IPS-NIHi7 (cell line): Measurements from ENCODE around the gene PFKFB3.

ENCODE experiments used
- DNase-seq: peaks from one replicate; pipeline ENCODE4 v3.0.0; 2012; ENCODE audit warnings: mixed read lengths; ENCODE audit errors: extremely low spot score

PFKFB3 gene

DNA sequence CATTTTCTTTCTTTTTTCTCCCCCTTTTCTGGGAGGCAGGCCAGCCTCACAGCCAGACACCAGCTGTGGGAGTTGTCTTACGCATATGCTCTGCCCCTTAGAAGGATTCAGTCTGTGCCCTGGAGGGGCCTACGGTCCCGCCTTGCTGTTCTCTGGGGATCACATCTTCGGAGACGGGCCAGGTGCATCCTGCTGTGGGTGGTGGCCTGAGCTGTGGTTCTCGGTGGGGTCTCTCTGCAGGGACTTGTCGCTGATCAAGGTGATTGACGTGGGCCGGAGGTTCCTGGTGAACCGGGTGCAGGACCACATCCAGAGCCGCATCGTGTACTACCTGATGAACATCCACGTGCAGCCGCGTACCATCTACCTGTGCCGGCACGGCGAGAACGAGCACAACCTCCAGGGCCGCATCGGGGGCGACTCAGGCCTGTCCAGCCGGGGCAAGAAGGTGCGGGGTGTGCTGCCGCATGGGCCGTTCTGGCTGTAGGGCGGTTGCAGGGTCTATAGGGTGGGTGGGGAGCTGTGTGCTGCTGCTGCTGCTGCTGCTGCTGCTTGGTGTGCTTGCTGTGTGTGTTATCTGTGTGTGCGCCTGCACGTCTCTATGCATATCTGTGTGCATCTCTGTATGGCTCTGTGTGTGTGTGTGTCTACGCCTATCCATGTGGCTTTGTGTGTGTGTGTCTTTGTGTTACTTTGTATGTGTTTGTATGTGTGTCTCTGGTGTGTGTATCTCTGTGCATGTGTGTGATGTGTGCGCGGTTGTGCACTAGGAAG is 17.9 kb downstream of the PFKFB3 start:
- no peak for DNase-seq

DNA sequence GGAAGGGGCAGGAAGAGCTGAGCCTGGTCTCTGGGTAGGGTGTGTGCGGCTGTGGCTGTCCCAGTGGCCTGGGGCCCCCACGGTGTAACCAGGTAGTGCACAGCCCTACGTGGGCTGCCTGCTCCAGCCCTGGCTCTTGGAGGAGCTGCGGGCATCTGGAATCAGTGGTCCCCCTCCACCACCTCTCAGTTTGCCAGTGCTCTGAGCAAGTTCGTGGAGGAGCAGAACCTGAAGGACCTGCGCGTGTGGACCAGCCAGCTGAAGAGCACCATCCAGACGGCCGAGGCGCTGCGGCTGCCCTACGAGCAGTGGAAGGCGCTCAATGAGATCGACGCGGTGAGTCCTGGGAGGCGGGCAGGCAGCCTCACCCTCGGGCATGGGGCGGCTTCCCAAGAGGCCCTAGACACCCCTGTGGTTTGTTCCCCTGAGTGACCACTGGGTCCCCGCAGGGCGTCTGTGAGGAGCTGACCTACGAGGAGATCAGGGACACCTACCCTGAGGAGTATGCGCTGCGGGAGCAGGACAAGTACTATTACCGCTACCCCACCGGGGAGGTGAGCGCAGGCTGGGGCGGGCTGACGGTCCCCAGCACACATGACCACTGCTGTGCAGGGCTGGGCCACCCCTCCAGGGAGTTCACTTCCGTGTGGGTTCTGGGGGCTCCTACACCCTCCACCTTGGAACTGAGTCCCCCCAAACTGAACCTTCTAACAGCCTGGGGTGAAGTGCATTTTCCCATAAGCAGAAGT is 18.6 kb downstream of the PFKFB3 start:
- no peak for DNase-seq

DNA sequence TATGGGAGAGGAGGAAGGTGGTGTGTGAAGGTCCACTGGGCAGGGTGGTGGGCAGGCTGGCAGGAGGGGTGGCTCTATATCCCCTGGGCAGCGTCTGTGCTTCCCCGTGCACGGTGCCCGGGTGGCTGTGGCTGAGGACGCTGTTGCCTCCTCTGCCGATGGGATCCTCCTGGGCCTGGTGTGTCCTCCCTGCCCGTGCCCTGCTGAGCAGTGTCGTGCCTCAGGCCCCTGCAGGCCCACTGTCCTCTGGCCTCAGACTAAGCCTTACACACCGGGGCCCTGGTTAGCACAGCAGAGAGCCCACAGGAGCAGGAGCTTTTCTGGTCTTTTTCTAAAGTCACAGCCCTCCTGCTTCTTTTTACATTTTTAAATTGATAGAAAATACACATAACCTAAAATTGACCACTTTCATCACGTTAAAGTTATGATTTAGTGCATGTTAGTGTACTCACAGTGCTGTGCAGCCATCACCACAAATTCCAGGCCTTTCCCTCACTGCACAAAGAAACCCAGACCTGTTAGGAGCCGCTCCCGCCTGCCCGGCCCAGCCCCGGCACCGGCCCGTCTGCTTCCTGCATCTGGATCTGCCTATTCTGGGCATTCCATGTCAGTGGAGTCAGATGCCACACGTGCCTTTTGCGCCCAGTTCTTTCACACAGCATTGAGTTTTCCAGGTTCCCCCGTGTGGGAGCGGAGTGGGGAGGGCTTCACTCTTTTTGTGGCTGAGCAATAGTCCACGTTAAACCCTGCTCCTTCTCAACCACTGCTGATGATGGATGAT is 19.4 kb downstream of the PFKFB3 start:
- DNase-seq = no peak

DNA sequence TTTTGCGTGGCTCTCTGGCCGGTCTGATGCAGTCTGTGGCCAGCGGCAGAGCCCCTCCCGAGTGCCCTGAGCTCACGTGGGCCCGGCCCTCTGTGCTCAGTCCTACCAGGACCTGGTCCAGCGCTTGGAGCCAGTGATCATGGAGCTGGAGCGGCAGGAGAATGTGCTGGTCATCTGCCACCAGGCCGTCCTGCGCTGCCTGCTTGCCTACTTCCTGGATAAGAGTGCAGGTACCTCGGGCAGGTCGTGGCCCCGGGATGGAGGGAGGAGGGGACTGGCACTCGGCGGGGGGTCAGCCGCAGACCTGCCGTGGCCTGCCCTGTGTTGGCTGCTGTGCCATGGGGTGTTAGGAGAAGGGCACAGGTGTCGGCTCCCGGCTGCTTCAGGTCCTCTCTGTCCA is 20.0 kb downstream of the PFKFB3 start:
- no peak for DNase-seq

DNA sequence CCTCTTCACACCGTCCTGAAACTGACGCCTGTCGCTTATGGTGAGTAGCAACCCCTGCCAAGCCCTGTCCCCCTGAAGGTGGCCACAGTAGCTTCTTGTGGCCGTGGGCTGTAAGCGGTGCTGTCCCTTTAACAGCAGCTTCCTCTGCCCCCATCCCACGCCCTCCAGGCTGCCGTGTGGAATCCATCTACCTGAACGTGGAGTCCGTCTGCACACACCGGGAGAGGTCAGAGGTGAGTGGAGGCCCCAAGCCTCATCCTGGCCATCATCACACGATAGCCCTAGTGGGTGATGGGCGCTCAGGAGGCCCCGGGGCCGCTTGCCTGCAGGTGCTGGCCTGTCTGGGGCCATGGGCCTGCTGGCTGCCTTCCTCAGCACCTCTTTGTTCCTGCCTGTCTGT is 21.2 kb downstream of the PFKFB3 start:
- DNase-seq = no peak

DNA sequence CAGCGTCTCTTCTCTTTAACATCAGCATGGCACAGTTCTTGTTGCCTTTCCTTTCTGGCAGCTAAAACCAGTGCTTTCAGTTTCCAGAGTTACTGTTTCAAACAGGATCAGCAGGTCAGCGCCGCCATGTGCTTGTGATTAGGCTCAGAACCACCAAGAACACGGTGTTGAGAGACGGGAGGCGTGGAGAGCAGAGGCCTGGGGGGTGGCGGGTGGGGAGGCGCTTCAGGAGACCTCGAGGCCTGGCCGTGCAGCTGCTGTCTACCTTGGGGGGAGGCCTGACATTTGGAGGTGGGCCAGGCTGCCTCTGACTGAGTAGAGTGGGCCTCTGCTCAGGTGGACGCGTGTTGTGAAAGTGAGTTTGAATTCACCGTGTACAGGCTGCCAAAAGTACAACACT is 22.0 kb downstream of the PFKFB3 start:
- no peak for DNase-seq

DNA sequence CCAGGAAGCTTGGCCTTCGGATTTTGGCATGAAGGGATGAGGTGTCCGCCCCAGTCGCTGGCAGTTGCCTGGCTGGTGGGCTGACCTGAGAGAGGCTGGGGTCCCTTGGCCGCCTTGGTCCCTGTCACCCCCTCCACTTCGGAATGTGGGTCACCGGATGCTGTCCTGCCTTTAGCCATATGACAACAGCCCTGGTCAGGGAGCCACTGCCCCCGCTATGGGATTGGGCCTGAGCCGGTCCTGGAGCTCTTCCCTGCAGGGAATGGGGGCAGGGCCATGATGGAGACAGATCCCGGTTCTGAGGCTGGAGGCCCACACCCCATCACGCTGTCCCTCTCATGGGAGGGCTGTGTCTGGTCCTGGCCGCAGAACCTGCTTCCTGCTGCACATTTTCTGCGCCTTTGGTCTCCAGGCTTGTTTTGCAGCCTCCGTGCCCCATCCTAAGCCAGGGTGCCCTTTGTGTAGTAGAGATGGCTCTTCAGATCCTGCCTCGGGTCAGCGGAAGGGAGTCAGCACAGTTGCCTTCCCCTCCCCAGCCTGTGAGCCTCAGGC is 22.6 kb downstream of the PFKFB3 start:
- no peak for DNase-seq

DNA sequence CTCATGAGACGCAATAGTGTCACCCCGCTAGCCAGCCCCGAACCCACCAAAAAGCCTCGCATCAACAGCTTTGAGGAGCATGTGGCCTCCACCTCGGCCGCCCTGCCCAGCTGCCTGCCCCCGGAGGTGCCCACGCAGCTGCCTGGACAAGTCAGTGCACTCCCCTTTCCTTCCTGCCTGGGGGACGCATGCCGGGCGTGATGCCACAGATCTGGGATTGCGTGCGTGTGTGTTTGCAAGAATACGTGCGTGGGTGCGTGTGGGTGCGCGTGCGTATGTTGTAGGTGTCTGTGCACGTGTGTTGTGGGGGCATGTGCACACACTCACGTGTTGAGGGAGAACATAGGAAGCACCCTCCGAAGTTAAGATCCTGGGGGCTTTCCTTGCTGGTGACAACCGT is 23.5 kb downstream of the PFKFB3 start:
- DNase-seq = no peak

DNA sequence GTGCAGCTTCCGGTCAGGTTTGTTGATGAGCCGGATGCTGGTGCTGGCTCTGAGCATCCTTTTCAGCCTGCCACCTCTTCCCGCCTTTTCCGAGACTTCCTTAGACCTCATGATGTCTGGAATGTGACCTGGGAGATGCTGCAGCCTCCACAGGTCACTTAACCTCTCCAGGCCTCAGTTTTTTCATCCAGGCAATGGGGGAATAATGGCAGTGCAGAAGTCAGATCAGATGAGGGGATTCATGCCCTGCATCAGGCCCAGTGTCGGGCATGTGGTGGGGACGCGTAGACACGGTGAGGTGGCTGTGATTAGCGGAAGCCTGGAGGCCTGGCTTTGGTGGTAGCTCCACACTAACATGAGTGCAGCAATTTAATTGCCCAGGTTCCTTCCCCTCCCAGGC is 24.6 kb downstream of the PFKFB3 start:
- no peak for DNase-seq

DNA sequence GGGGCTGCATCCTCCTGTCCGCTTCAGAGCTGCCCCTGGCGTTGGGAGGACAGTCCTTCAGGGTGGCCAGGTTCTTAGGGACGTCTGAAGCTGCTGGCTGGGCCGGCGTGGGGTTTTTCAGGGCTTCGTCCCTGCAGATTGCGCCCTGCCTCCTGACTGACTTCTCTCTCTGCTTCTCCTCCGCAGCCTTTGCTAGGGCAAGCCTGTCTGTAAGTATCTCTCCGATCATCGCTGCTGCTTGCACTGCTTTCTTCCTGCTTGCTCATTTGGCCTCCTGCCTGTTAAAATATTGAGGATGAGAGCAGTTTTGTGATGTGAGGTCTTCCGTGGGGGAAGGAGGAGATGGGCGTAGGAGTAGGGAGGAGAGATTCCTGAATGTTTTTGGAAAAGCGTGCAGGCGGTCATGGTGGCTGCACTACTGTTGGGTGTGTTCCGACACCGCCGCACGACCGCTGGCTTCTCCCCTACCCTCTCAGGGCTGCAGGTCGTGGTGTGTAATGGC is 25.3 kb downstream of the PFKFB3 start:
- no peak for DNase-seq

DNA sequence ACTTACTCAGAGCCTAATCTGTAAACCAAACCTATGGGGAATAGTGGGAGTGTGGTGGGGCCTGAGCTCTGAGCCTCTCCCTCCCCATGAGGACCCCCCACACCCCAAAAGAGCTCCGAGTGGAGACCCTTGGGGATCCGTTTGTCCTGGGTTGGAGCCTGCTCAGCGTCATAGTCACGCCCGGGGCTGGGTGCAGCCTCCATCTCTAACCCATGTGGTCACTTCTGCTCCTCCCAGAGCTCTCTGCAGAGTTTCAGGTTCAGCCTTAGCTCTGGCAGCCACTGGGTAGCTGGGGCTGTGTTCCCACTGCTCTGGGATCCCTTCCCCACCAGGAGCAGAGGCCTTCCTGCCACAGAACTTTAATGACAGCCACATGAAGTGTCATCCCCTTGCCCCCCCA is 25.9 kb downstream of the PFKFB3 start:
- DNase-seq = no peak

DNA sequence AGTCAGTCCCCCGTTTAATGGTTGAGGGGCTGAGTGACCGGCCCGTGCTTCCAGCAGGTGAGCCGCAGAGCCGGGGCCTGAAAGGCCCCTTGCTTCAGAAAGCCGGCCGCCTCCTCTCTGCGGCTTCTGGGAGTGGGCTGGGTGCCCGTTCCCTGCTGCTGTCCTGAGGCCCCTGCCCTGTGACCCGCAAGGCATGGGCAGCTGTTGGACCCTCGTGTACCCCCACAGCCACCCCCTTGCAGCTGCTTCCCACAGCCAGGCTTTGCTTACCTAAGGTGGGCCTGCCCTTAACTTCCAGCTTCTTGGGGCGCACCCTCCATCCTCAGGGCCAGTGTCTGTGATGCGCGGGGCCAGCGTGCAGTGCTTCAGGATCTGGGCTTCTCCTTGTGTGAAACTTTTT is 26.6 kb downstream of the PFKFB3 start:
- no peak for DNase-seq

DNA sequence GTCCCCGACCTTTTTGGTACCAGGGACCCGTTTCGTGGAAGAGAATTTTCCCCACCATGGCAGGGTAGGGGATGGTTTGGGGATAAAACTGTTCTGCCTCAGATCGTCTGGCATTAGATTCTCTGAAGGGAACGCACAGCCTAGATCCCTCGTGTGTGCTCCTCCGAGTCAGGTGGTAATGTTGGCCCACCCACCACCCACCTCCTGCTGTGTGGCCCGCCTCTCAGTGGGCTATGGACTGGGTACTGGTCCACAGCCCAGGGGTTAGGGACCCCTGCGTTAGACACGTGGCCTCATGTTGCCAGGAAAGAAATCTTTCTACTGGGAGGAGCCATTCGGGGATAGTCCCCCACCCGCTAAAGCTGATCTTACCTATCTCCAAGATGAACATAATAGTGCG is 27.0 kb downstream of the PFKFB3 start:
- DNase-seq = no peak

DNA sequence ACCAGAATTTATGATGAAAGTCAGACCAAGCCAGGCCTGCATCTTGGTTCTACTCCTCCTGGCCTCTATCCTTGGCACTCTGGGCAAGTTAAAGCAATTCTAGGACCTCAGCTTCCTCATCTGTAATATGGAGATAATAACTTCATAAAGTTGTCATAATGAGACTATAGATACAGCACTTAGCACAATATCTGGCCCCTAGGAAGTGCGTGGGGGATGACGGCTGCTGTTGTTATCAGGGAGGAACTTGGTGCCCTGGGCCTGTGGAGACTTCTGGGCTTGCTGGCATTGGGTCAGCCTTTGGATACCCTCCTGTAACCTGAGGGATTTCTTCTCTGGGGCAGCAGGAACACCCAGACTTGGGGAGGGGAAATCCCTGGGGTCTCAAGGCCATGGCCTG is 27.6 kb downstream of the PFKFB3 start:
- no peak for DNase-seq

DNA sequence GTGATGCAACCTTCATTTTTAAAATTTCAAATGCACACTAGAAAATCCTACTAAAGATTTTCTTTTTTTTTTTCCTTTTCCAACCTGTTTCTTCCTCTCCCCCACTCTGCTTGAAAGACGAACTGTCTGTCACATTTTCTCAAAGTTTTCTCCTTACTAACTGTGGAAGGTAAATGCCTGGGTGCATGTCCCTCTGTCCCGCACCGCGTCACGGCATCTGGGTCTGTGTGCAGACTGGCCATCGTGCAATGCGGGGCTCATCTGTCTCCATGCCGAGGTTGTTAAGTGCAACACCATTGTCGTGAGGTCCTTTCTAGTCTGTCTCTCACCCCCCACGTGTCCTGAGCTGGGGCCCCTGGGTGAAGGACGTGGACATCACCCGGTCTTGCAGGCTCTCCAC is 28.4 kb downstream of the PFKFB3 start:
- DNase-seq = no peak

DNA sequence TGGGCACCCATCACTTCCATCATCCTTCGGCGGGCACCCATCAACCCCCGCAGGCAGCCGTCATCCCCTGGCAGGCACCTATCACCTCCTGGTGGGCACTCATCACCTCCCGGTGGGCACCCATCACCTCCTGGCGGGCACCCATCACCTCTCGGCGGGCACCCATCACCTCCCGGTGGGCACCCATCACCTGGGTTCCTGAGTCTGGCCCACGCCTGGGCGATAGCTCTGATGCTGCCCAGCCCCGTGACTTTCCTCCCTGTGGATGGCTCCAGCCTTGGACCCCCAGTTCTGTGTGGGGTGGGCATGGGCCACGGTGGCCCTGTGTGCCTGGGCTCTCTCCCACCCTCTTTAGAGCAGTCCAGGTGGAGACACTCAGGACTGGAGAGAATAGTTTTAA is 29.0 kb downstream of the PFKFB3 start:
- no peak for DNase-seq

DNA sequence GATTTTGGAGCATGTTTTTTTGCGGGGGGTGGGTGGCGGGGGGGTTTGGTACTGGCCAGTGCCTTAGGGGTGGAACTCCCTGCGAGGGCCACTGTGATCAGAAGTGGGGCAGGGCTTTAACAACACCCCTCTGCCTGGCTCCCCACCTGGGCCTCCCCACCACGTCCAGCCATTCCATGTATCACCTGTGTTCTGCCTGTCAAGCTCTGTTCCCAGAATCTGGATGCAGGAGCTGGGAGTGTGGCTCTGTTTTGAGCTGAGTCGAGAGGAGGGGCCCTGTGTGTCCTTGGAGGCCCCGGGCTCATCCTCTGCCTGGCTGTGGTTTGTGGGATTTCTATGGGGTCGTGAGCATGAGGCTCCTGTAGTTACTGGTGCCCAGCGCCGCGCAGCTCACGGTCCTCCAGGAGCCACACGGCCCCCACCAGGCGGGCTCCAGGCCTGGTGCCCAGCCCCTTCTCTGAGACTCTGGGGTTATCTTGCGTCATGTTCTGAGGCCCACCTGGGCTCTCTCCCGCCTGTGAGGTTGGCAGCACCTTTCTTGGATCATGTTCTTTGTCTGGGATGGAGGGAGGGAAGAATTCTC is 29.6 kb downstream of the PFKFB3 start:
- no peak for DNase-seq

DNA sequence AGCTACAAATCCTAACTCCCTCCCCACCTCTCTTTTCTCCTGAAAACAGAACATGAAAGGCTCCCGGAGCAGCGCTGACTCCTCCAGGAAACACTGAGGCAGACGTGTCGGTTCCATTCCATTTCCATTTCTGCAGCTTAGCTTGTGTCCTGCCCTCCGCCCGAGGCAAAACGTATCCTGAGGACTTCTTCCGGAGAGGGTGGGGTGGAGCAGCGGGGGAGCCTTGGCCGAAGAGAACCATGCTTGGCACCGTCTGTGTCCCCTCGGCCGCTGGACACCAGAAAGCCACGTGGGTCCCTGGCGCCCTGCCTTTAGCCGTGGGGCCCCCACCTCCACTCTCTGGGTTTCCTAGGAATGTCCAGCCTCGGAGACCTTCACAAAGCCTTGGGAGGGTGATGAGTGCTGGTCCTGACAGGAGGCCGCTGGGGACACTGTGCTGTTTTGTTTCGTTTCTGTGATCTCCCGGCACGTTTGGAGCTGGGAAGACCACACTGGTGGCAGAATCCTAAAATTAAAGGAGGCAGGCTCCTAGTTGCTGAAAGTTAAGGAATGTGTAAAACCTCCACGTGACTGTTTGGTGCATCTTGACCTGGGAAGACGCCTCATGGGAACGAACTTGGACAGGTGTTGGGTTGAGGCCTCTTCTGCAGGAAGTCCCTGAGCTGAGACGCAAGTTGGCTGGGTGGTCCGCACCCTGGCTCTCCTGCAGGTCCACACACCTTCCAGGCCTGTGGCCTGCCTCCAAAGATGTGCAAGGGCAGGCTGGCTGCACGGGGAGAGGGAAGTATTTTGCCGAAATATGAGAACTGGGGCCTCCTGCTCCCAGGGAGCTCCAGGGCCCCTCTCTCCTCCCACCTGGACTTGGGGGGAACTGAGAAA is 30.4 kb downstream of the PFKFB3 start:
- no peak for DNase-seq

DNA sequence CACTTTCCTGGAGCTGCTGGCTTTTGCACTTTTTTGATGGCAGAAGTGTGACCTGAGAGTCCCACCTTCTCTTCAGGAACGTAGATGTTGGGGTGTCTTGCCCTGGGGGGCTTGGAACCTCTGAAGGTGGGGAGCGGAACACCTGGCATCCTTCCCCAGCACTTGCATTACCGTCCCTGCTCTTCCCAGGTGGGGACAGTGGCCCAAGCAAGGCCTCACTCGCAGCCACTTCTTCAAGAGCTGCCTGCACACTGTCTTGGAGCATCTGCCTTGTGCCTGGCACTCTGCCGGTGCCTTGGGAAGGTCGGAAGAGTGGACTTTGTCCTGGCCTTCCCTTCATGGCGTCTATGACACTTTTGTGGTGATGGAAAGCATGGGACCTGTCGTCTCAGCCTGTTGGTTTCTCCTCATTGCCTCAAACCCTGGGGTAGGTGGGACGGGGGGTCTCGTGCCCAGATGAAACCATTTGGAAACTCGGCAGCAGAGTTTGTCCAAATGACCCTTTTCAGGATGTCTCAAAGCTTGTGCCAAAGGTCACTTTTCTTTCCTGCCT is 31.1 kb downstream of the PFKFB3 start:
- no peak for DNase-seq

DNA sequence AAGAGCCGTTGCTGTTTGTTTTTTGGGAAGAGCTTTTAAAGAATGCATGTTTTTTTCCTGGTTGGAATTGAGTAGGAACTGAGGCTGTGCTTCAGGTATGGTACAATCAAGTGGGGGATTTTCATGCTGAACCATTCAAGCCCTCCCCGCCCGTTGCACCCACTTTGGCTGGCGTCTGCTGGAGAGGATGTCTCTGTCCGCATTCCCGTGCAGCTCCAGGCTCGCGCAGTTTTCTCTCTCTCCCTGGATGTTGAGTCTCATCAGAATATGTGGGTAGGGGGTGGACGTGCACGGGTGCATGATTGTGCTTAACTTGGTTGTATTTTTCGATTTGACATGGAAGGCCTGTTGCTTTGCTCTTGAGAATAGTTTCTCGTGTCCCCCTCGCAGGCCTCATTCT is 31.6 kb downstream of the PFKFB3 start:
- DNase-seq = no peak
